Fibroblast of skin of scalp (primary cell): Measurements from ENCODE around the gene C14orf93. TPM values are rescaled to one million over a fixed set of nuclear protein-coding genes. Genes with fewer than 3 reads are reported as not detected.
A peak's percentile ranks its signal among the peaks of the same experiment; 100 is the strongest.

Experiments
- DNase-seq: peaks from one replicate; pipeline ENCODE4 v3.0.0-alpha.2; 2013
- polyA plus RNA-seq, 2 experiments: library from polyadenylated mRNA; unstranded; fragments of 120-200 nt; gene quantifications; one replicate each; pipeline ENCODE4 v1.2.1, GENCODE V29; 2013; ENCODE audit not compliant: insufficient read length in 2 of 2

Gene C14orf93
- polyA plus RNA-seq (2013, experiment 1 of 2; ENCODE audit: insufficient read length), result 7.1 TPM
- polyA plus RNA-seq (2013, experiment 2 of 2; ENCODE audit: insufficient read length), result 6.5 TPM

GRCh38 chr14:23009939-23010726 is at the start of gene C14orf93:
TSS of gene C14orf93 (minus strand) at chr14:23010143. CDS start at chr14:22999023, 11,120 bp downstream.
- peak; percentile 73 for DNase-seq

- no peak for DNase-seq
These were observed 48.9 kb upstream of the C14orf93 start for GRCh38 chr14:23058654-23059504.

GRCh38 chr14:23057757-23058653 is 48.1 kb upstream of the C14orf93 start:
- DNase-seq, result peak; percentile 82

GRCh38 chr14:23056956-23057756 is 47.2 kb upstream of the C14orf93 start, which contains the start of gene CDH24:
TSS of gene CDH24 (minus strand) at chr14:23057520. CDS start at chr14:23055733, 1,787 bp downstream.
- peak; percentile 71 for DNase-seq

GRCh38 chr14:23056145-23056955 is 46.4 kb upstream of the C14orf93 start:
- peak; percentile 68 for DNase-seq

GRCh38 chr14:23055621-23056144 is 45.7 kb upstream of the C14orf93 start:
- DNase-seq, result no peak

- no peak for DNase-seq
These were observed 45.2 kb upstream of the C14orf93 start for GRCh38 chr14:23055147-23055550.

GRCh38 chr14:23054000-23054811 is 44.3 kb upstream of the C14orf93 start:
- no peak for DNase-seq

GRCh38 chr14:23053426-23053825 is 43.5 kb upstream of the C14orf93 start:
- DNase-seq, result no peak

GRCh38 chr14:23052671-23053070 is 42.7 kb upstream of the C14orf93 start:
- DNase-seq, result no peak

GRCh38 chr14:23052182-23052623 is 42.3 kb upstream of the C14orf93 start:
- no peak for DNase-seq

- no peak for DNase-seq
These were observed 41.5 kb upstream of the C14orf93 start for GRCh38 chr14:23051141-23052057.

GRCh38 chr14:23049011-23049410 is 39.1 kb upstream of the C14orf93 start:
- no peak for DNase-seq

GRCh38 chr14:23047751-23048693 is 38.1 kb upstream of the C14orf93 start:
- DNase-seq, result no peak

GRCh38 chr14:23047034-23047634 is 37.2 kb upstream of the C14orf93 start:
- peak; percentile 64 for DNase-seq
